Fibroblast of lung (primary cell): Measurements from ENCODE around the gene ABCC11. TPM values are rescaled to one million over a fixed set of nuclear protein-coding genes. Genes with fewer than 3 reads are reported as not detected.

Source experiments
- DNase-seq, 2 donors: peaks; one replicate each; pipeline versions ENCODE4 v3.0.0 to v3.0.0-alpha.2; 2010; ENCODE audit warnings: low read depth in 2 of 2
- H2AFZ ChIP-seq: 2 replicates; pipeline ENCODE4 v1.5.1; 2012; ENCODE audit warnings: low read length, control low read depth, inconsistent platforms
- H3K27ac ChIP-seq: 2 replicates; pipeline ENCODE4 v1.5.1; 2011; ENCODE audit warnings: low read length, control low read depth; ENCODE audit not compliant: insufficient read depth
- H3K27me3 ChIP-seq: 2 replicates; pipeline ENCODE4 v1.5.1; 2011; ENCODE audit warnings: mild to moderate bottlenecking, low read length; ENCODE audit not compliant: control insufficient read depth, insufficient read depth
- H3K36me3 ChIP-seq: 2 replicates; pipeline ENCODE4 v1.5.1; 2011; ENCODE audit warnings: low read length; ENCODE audit not compliant: control insufficient read depth, insufficient read depth
- H3K4me1 ChIP-seq: 2 replicates; pipeline ENCODE4 v1.5.1; 2011; ENCODE audit warnings: low read length; ENCODE audit not compliant: control insufficient read depth, insufficient read depth; ENCODE audit errors: extremely low read depth
- H3K4me2 ChIP-seq: 2 replicates; pipeline ENCODE4 v1.5.1; 2011; ENCODE audit warnings: low read length, control low read depth; ENCODE audit not compliant: insufficient read depth; ENCODE audit errors: extremely low read depth
- H3K4me3 ChIP-seq, 4 experiments: fragments of 200-600 bp in 1 of 4; sonication (generic) in 1 of 4; replicated peaks in 1 of 4; 2 replicates each; pipeline ENCODE4 v1.5.1; 2011 to 2016; ENCODE audit warnings: low read length in 4 of 4, low read depth in 3 of 4, mild to moderate bottlenecking in 3 of 4, control low read depth in 2 of 4, inconsistent platforms in 1 of 4, mixed read lengths in 1 of 4; ENCODE audit not compliant: insufficient read depth in 1 of 4; ENCODE audit errors: control extremely low read depth in 1 of 4
- H3K79me2 ChIP-seq: 2 replicates; pipeline ENCODE4 v1.5.1; 2012; ENCODE audit warnings: mild to moderate bottlenecking, low read length, inconsistent platforms; ENCODE audit not compliant: control insufficient read depth, insufficient read depth
- H3K9ac ChIP-seq: 2 replicates; pipeline ENCODE4 v1.5.1; 2011; ENCODE audit warnings: mild to moderate bottlenecking, low read length, control low read depth; ENCODE audit not compliant: insufficient read depth
- H3K9me3 ChIP-seq: 2 replicates; pipeline ENCODE4 v1.5.1; 2012; ENCODE audit warnings: low read depth, low read length; ENCODE audit not compliant: control insufficient read depth, insufficient read depth
- H4K20me1 ChIP-seq: 2 replicates; pipeline ENCODE4 v1.5.1; 2011; ENCODE audit warnings: low read length; ENCODE audit not compliant: control insufficient read depth, insufficient read depth; ENCODE audit errors: extremely low read depth
- EZH2 ChIP-seq: IDR thresholded peaks from 2 replicates; pipeline ENCODE4 v1.5.1; 2012; ENCODE audit warnings: low read length, control low read depth, mild to moderate bottlenecking; ENCODE audit errors: missing control alignments
- polyA plus RNA-seq, 2 donors: library from polyadenylated mRNA; depleted of rRNA in 1 of 2; stranded (reverse) in 1 of 2; unstranded in 1 of 2; fragments of >200 nt; gene quantifications; 2 replicates each; pipeline ENCODE4 v1.2.1, GENCODE V29; 2011 to 2012; ENCODE audit warnings: missing spikeins in 1 of 2
- total RNA-seq: library from RNA; depleted of rRNA; stranded (reverse); fragments of >200 nt; gene quantifications from 2 replicates; pipeline ENCODE4 v1.2.1, GENCODE V29; 2014
- TF ChIP-seq, protein P1 (sequence below), 2 donors: IDR thresholded peaks in 1 of 2; conservative IDR thresholded peaks in 1 of 2; 1 replicate in 1 of 2; 2 replicates in 1 of 2; pipeline ENCODE4 v1.5.1; 2011 to 2012; ENCODE audit warnings: low read length in 2 of 2, control low read depth in 1 of 2, inconsistent platforms in 1 of 2, low read depth in 1 of 2, mild to moderate bottlenecking in 1 of 2

The ABCC11 gene
- total and polyA plus RNA-seq, 2 donors (not counting 1 experiment from before 2014, with no cell fraction given) = 0.17 to 0.20 TPM

DNA sequence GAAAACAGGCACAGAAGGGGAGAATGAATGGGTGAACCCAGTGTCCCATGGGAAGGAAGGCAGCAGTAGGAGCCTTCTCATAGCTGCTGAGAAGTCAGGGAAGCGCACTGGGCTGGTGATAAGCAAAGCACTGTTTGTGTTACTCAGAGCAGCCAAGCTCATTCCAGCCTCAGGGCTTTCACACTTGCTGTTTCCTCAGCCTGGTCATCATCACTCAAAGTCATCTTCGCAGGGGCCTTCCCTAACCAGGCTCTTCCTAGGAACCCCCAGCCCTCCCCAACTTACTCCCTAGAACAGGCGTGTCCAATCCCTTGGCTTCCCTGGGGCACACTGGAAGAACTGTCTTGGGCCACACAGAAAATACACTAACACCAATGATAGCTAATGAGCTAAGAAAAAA is 35.3 kb downstream of the ABCC11 start:
- Histone ChIP-seq H3K79me2 (no peaks in the 10 kb centered on the region), H2AFZ (no peak overlapping the region), H3K36me3 (no peaks in the 10 kb centered on the region), H3K27me3 (peaks cover 2% of the 10 kb centered on the region), H3K9ac (no peak overlapping the region), H3K9me3 (no peaks in the 10 kb centered on the region), H3K4me1 (no peaks in the 10 kb centered on the region), H3K27ac (no peak overlapping the region), H3K4me3 (no peak overlapping the region), H4K20me1 (no peaks in the 10 kb centered on the region), H3K4me2 (no peak overlapping the region)
- TF ChIP-seq, protein P1, sequence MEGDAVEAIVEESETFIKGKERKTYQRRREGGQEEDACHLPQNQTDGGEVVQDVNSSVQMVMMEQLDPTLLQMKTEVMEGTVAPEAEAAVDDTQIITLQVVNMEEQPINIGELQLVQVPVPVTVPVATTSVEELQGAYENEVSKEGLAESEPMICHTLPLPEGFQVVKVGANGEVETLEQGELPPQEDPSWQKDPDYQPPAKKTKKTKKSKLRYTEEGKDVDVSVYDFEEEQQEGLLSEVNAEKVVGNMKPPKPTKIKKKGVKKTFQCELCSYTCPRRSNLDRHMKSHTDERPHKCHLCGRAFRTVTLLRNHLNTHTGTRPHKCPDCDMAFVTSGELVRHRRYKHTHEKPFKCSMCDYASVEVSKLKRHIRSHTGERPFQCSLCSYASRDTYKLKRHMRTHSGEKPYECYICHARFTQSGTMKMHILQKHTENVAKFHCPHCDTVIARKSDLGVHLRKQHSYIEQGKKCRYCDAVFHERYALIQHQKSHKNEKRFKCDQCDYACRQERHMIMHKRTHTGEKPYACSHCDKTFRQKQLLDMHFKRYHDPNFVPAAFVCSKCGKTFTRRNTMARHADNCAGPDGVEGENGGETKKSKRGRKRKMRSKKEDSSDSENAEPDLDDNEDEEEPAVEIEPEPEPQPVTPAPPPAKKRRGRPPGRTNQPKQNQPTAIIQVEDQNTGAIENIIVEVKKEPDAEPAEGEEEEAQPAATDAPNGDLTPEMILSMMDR (conservative IDR thresholded peaks at IDR 0.05 in 1 of 2, IDR thresholded peaks at IDR 0.05 in 1 of 2; ENCODE audit: low read depth in 1 of 2, low read length in 2 of 2) = no peak
- no peak for TF ChIP-seq EZH2
- no peak for DNase-seq

DNA sequence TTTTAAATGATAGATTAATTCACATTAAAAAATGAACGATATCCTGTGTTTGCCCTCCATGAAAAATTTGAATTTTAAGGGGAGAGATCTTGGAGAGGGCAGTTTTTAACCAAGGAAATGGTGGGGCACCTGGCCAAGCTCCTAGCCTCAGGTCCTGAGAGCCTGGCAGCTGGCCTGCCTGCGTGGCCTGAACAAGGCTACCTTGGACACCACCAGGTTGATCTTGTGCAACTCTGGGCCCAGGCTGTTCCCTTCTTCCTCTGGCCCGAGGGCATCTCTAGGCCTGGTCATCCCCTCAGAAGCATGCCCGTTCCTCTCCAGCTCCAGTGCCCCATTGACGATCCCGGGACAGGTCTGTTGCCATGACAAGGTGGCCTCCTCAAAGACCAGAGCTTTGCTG is 36.6 kb downstream of the ABCC11 start:
- H4K20me1 ChIP-seq = no peaks in the 10 kb centered on the region
- H3K4me2 ChIP-seq = no peak overlapping the region
- TF ChIP-seq EZH2 = no peak
- TF ChIP-seq, protein P1 (conservative IDR thresholded peaks at IDR 0.05 in 1 of 2, IDR thresholded peaks at IDR 0.05 in 1 of 2; ENCODE audit: low read depth in 1 of 2, low read length in 2 of 2) = no peak
- H3K4me1 ChIP-seq = no peaks in the 10 kb centered on the region
- H3K9ac ChIP-seq = no peak overlapping the region
- no peak overlapping the region for H3K27ac ChIP-seq
- H2AFZ ChIP-seq = no peak overlapping the region
- H3K9me3 ChIP-seq = no peaks in the 10 kb centered on the region
- no peak for DNase-seq
- H3K79me2 ChIP-seq = no peaks in the 10 kb centered on the region
- peaks cover 2% of the 10 kb centered on the region for H3K27me3 ChIP-seq
- H3K36me3 ChIP-seq = no peaks in the 10 kb centered on the region
- H3K4me3 ChIP-seq = no peak overlapping the region

DNA sequence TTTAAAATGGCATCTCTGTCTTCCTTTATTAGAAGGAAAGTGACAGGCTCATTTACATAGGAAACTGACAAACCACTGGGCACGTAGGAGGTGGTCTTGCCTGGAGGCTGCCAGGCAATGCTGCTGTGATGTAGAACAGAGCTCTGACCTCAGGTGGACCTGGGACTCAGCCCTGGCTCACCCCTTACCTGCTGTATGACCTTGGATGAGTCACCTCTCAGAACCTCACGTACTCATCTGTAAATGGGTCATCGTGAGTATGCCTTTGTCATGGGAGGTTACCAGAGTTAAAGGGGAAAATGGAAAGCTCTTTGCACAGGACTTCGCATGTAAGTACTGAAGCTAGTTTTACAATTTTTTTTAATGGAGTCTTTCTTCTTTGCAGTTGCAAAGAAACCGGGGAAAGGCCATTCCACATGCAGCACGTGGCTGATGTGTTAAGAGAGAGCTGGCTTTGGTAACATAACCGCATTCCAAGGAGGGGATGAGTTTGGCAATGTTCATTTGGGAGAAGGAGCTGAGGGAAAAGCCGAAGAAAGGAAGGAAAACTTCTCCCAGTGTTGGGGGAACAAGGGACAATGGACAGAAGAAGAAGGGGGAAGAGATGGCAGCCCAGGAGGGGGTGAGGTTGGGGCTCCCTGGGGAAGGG is 40.6 kb downstream of the ABCC11 start:
- Histone ChIP-seq H2AFZ (no peak overlapping the region), H3K4me2 (no peak overlapping the region), H3K4me1 (no peaks in the 10 kb centered on the region), H3K27ac (no peak overlapping the region), H3K79me2 (no peaks in the 10 kb centered on the region), H3K36me3 (no peaks in the 10 kb centered on the region), H3K4me3 (no peak overlapping the region), H3K27me3 (peaks cover 4% of the 10 kb centered on the region), H3K9me3 (no peaks in the 10 kb centered on the region), H3K9ac (no peak overlapping the region), H4K20me1 (no peaks in the 10 kb centered on the region)
- peak in 1 of 2 donors; percentile 23 for DNase-seq
- no peak for TF ChIP-seq EZH2
- TF ChIP-seq, protein P1 (conservative IDR thresholded peaks at IDR 0.05 in 1 of 2, IDR thresholded peaks at IDR 0.05 in 1 of 2; ENCODE audit: low read depth in 1 of 2, low read length in 2 of 2) = no peak
